ENCODE measurements around the gene CCDC28A. TPM values are rescaled to one million over a fixed set of nuclear protein-coding genes. Genes with fewer than 3 reads are reported as not detected.

The CCDC28A gene
- total RNA-seq, 1 donor from 2014 or later = 12.5 TPM

DNA sequence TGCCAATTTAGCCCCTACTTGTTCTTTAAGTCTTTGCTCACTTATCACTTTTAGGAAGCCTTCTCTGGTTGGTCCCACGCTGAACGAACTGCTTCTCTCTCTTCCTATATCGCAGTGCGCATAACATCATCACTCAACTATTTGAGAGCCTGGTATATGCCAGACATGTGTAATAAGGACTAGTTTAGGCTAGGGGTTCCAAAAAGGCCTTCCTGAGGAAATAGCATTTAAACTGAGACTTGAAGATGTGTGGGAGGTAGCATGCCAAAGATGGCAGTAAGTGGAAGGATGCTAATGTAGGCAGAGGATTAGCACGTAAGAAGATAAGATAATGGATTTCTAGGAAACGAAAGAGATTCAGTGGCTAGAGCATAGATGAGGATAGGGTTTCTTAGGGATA, 4.8 kb downstream of the CCDC28A start:
- DNase-seq (ENCODE audit: low read depth) = no peak
- Histone ChIP-seq H3K36me3 (ENCODE audit: control insufficient read depth, insufficient read depth, low read length) (no peaks in the 10 kb centered on the region), H3K27me3 (ENCODE audit: control insufficient read depth, insufficient read depth, low read length) (no peaks in the 10 kb centered on the region), H3K4me3 (ENCODE audit: low read depth, low read length) (no peak overlapping the region)
- TF ChIP-seq, protein P1, sequence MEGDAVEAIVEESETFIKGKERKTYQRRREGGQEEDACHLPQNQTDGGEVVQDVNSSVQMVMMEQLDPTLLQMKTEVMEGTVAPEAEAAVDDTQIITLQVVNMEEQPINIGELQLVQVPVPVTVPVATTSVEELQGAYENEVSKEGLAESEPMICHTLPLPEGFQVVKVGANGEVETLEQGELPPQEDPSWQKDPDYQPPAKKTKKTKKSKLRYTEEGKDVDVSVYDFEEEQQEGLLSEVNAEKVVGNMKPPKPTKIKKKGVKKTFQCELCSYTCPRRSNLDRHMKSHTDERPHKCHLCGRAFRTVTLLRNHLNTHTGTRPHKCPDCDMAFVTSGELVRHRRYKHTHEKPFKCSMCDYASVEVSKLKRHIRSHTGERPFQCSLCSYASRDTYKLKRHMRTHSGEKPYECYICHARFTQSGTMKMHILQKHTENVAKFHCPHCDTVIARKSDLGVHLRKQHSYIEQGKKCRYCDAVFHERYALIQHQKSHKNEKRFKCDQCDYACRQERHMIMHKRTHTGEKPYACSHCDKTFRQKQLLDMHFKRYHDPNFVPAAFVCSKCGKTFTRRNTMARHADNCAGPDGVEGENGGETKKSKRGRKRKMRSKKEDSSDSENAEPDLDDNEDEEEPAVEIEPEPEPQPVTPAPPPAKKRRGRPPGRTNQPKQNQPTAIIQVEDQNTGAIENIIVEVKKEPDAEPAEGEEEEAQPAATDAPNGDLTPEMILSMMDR (IDR thresholded peaks at IDR 0.05; ENCODE audit: insufficient read depth, low read length, poor library complexity, severe bottlenecking) = no peak

DNA sequence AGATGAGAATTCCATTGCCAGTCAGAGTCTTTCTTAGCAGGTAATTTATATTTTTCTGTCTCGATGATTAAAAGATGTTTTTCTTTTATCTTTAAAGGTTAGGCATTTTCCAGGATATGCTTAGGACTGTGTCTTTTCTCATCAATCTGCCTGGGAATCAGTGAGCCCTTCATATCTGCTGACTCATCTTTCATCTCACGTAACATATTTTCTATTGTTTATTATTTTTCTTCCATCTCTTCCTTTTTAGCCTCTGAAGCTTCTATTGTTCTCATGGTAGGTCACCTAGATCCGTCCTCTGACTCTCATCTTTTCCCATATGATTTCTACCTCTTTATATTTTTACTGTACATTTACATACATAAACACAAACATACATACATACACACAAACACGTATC, 8.7 kb downstream of the CCDC28A start:
- no peaks in the 10 kb centered on the region for H3K27me3 ChIP-seq (ENCODE audit: control insufficient read depth, insufficient read depth, low read length)
- H3K36me3 ChIP-seq (ENCODE audit: control insufficient read depth, insufficient read depth, low read length) = no peaks in the 10 kb centered on the region
- no peak for DNase-seq (ENCODE audit: low read depth)
- TF ChIP-seq, protein P1 (IDR thresholded peaks at IDR 0.05; ENCODE audit: insufficient read depth, low read length, poor library complexity, severe bottlenecking) = no peak
- no peak overlapping the region for H3K4me3 ChIP-seq (ENCODE audit: low read depth, low read length)

DNA sequence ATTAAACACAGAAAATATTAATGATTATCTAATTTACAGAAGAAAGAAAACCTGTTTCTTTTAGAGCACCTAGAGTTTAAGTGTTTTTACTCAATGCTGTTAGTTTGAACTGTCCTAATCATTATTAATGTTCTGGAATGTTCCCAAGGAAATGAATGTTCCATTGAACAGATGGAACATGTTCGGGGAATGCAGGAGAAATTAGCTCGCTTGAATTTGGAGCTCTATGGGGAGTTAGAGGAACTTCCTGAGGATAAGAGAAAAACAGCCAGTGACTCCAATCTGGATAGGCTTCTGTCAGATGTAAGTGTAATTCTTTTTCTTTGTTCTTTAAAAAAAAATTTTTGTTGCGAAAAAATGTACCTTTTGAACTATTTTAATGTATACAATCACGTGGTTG, 11.5 kb downstream of the CCDC28A start:
- Histone ChIP-seq H3K27me3 (ENCODE audit: control insufficient read depth, insufficient read depth, low read length) (no peaks in the 10 kb centered on the region), H3K36me3 (ENCODE audit: control insufficient read depth, insufficient read depth, low read length) (no peaks in the 10 kb centered on the region), H3K4me3 (ENCODE audit: low read depth, low read length) (no peak overlapping the region)
- TF ChIP-seq, protein P1 (IDR thresholded peaks at IDR 0.05; ENCODE audit: insufficient read depth, low read length, poor library complexity, severe bottlenecking) = no peak
- no peak for DNase-seq (ENCODE audit: low read depth)

DNA sequence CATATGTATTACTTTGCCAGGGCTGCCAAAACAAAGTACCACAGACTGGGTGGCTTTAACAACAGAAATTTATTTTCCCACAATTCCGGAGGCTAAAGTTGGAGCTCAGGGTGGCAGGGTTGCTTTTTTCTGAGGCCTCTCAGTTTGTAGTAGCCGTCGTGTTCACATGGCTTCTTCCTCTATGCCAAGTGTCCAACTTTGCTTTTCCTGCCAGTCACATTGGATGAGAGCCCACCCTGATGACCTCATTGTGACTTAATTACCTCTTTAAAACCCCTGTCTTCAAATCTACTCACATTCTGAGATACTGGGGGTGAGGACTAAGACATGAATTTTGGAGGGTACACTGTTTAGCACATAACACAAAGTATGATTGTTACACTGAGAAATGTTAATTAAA, 12.4 kb downstream of the CCDC28A start:
- TF ChIP-seq, protein P1 (IDR thresholded peaks at IDR 0.05; ENCODE audit: insufficient read depth, low read length, poor library complexity, severe bottlenecking) = no peak

DNA sequence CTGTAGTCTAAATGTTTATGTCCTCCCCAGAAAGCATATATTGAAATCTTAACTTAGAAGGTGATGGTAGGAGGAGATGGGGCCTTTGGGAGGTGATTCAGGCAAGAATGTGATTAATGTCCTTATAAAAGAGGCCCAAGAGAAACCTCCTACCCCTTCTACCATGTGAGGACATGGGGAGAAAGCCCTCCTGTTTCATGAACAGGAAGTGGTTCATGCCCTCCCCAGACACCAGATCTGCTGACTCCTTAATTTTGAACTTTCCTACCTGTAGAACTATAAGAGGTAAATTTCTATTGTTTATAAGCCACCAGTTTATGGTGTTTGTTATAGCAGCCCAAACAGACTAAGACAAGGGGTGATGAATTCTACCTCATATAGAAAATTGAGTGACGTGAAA, 13.6 kb downstream of the CCDC28A start:
- TF ChIP-seq, protein P1 (IDR thresholded peaks at IDR 0.05; ENCODE audit: insufficient read depth, low read length, poor library complexity, severe bottlenecking) = no peak
- no peak for DNase-seq (ENCODE audit: low read depth)
- Histone ChIP-seq H3K4me3 (ENCODE audit: low read depth, low read length) (no peak overlapping the region), H3K27me3 (ENCODE audit: control insufficient read depth, insufficient read depth, low read length) (no peaks in the 10 kb centered on the region), H3K36me3 (ENCODE audit: control insufficient read depth, insufficient read depth, low read length) (no peaks in the 10 kb centered on the region)

More for the DNA sequence above, 12.4 kb downstream of the CCDC28A start:
- DNase-seq (ENCODE audit: low read depth) = no peak
- Histone ChIP-seq H3K27me3 (ENCODE audit: control insufficient read depth, insufficient read depth, low read length) (no peaks in the 10 kb centered on the region), H3K36me3 (ENCODE audit: control insufficient read depth, insufficient read depth, low read length) (no peaks in the 10 kb centered on the region), H3K4me3 (ENCODE audit: low read depth, low read length) (no peak overlapping the region)

DNA sequence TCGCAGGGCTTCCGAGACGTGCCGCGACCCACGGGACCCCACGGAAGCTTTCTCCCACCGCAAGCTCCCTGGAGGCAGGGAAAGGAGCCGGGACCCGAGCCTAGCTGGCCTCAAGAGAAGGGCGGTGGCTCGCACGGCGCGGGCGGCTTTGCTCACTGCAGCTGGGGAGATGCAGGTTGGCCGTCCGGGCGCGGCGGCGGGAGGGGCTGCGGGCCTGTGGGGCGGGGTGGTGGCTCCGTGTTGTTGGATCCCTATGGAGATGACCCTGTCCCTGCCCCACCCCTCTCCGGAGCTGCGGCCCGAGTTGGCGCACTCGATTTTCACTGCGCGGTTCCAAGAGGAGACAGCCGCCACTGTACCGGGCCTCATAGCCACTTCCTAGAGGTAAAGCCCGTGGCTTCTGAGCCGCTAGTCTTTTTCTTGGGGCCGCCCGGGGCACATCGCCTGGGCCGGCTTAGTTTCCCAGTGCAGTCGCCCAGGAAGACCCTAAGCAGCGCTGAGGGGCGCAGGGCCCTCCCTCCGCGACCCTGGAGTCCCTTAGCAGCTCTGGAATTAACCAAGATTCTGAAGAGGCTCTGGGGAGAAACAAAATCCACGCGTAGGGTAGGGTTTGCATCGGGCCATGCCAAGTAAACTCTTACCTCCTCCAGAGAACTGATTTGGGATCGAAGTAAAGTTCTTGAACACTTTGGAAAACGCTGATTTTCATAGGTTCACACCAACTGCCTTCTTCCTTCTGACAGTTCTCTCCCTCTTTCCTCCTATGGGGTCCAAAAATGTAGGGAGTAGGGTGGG, 22.4 kb downstream of the CCDC28A start, which contains the start of gene ECT2L:
TSS of gene ECT2L (plus strand) at position 279 of the 795 bp plus-strand sequence. CDS start 17,188 bp downstream, outside the sequence.
- TF ChIP-seq, protein P1 (IDR thresholded peaks at IDR 0.05; ENCODE audit: insufficient read depth, low read length, poor library complexity, severe bottlenecking) = no peak
- Histone ChIP-seq H3K4me3 (ENCODE audit: low read depth, low read length) (peak within 1 kb of the TSS; percentile 34), H3K36me3 (ENCODE audit: control insufficient read depth, insufficient read depth, low read length) (no peaks in the 10 kb centered on the region), H3K27me3 (ENCODE audit: control insufficient read depth, insufficient read depth, low read length) (no peaks in the 10 kb centered on the region)
- DNase-seq (ENCODE audit: low read depth) = no peak
